Measurements from ENCODE around the gene THBD.
"Not testable (repeated sequence)": the region's sequence is repeated elsewhere in the genome, so short reads cannot be mapped to it uniquely, and the experiment has no call there.

Gene THBD

DNA sequence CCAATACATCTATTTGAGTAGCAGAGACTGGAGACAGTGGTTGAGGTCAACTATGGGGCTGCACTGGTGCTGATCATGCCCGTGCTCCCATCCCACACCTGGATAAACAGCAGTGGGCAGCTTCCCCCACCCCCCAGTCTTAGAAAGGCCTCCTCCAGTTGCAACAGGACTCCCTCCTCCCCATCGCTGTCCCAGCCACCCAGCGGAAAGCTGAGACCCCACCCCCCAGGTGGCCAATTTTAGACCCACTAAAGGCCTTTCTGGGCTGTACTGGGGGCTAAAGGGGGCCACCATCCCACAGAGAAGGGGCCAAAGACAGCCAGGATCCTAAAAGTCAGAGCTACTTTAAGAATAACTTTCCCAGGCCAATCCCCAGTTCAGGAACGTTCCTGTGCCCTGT lies 15.6 kb downstream of the THBD start:
- no peak for DNase-seq

DNA sequence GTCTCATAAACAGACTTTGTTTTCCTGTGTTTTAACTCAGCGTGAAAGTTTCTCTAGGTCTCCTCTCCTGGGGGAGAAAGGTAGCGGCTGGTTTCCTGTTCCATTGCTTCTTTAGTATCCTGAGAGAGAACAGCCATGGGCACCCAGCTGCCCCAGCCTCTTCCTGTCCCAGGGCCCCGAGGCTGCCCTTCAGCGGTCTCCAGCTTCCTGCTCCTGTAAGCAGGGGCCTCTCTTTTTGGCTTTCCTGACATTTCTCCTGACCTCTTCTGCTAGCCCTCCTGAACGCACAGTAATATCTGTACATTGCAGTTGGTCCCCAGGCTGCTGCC lies 16.8 kb downstream of the THBD start:
- no peak for DNase-seq

GRCh38 chr20:23032056-23032749 lies 17.3 kb downstream of the THBD start:
- DNase-seq: no peak

- no peak for DNase-seq
Observed at GRCh38 chr20:23031346-23031745, 18.1 kb downstream of the THBD start.

GRCh38 chr20:23029324-23029723 lies 20.1 kb downstream of the THBD start:
- DNase-seq: no peak

GRCh38 chr20:23028392-23028791 lies 21.1 kb downstream of the THBD start:
- DNase-seq: no peak

- DNase-seq: no peak
Observed at GRCh38 chr20:23027721-23028120, 21.8 kb downstream of the THBD start.

DNA sequence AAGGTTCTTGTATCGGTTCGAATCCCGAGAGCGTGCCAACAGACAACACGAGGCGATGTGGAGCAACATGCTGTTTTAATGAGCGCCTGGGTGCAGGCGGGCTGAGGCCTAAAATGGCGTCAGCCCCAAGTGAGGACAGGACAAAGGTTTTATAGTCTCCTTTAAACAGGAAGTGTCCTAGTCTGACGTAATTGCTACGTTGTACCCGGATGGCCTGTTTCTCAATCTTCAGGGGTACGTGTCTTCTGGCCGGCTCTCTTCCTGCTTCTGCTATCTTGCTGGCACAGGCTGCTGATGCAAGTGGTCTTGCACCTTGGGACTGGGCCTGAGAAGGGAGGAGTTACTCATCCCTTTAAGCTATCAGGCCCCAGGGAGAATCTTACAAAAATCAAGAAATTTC lies 24.0 kb downstream of the THBD start:
- DNase-seq: not testable (repeated sequence)

- no peak for DNase-seq
Observed at GRCh38 chr20:23024701-23025100, 24.8 kb downstream of the THBD start.

GRCh38 chr20:23023621-23024177 lies 25.8 kb downstream of the THBD start:
- no peak for DNase-seq

GRCh38 chr20:23022849-23023248 lies 26.6 kb downstream of the THBD start:
- no peak for DNase-seq

- DNase-seq: no peak
Observed at GRCh38 chr20:23021951-23022350, 27.5 kb downstream of the THBD start.

DNA sequence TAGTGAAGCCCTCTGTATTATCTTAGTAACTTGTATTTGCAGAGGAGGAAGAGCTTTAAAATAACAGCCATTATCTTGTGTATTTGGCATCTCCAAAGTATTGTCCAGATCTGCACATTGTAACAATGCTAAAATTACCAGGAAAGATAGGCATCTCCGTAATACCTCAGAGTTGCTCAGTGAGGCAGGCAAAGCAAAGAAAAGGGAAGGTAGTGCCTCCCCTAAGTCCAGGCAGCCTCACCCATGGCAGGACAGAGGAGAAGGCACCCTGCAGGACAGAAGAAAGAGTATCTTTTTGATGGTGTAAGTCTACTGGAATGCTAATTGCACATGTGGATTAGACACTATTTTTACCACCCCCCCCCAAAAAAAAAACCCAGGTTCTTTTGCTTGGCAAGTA lies 27.9 kb downstream of the THBD start:
- DNase-seq: no peak

- no peak for DNase-seq
Observed at GRCh38 chr20:23020230-23021018, 29.0 kb downstream of the THBD start.

DNA sequence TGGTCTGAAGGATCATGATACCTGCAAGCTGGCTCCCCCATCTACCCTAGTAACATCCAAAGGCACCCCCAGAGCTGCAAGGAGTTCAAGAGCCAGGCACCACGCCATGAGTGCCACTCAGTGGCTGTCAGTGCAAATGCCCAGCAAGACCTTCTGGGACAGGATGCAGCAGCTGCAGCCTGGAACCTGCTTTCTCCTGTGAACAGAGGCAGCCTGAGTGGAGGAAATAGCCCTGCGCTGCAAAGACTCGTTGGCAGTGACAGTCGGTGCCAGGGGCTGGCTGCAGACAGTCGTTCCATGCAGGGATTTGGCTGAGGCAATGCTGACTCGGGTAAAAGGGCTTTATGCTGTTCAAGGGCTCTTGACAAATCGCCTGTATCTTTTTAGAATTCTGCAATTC lies 30.1 kb downstream of the THBD start:
- DNase-seq: no peak

DNA sequence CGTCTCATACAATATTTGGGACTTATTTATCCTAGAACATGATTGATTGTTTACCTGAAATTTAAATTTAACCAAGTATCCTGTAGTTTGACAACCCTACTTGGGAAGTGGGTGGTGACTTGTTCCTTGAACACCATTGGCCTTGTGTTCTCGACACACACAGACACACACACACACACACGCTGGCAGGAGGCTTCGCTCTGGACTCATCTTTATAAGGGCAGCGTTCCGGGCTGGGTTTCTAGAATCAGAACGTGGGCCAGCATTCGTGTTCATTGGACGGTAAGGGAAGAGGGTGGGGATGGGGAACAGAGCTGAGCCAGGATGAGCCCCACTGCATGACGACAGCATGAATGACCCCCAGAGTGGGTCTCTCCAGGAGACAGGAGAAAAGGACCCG lies 30.5 kb downstream of the THBD start:
- no peak for DNase-seq

- DNase-seq: no peak
Observed at GRCh38 chr20:23018432-23018831, 31.0 kb downstream of the THBD start.

DNA sequence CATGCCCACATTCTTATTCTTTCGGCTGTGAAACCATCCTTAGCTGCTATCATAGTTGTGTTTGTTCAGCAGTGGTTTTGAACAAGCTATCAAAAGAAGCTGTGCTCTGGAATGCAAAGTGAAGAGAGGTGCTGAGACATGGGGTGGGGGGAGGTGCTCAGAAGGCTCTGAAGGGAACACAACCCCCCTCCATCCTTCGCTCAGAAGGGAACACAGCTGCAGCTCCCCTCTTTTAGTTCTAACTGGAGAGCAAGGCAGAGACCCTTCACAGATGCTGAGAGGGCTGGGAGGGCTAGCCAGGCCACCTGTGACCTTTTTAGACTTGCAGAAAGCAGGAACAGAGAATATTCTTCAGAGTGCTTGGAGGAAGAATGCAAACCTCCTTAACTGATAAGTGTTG lies 32.0 kb downstream of the THBD start:
- no peak for DNase-seq

- no peak for DNase-seq
Observed at GRCh38 chr20:23013429-23013828, 36.0 kb downstream of the THBD start.

GRCh38 chr20:23011008-23011721 lies 38.3 kb downstream of the THBD start:
- no peak for DNase-seq

GRCh38 chr20:23010096-23010495 lies 39.4 kb downstream of the THBD start:
- DNase-seq: no peak

DNA sequence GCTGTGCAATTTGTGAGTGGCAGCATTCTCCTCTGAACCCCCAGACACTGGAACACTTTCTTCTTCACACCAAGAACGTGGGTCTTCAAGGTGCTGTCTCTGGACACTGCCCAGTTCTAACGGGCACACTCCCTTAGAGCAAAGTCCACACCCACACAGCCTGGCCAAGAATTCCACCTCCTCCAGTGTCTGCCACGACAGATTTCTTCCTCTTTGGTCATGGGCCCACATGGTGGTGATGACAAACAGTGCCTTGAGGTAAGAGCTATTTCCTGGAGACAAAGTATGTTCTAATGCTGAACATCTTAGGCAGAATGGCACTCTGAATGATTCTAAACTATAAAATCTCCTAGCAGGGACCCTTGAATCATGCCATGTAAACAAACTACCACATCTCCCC lies 39.8 kb downstream of the THBD start:
- no peak for DNase-seq

DNA sequence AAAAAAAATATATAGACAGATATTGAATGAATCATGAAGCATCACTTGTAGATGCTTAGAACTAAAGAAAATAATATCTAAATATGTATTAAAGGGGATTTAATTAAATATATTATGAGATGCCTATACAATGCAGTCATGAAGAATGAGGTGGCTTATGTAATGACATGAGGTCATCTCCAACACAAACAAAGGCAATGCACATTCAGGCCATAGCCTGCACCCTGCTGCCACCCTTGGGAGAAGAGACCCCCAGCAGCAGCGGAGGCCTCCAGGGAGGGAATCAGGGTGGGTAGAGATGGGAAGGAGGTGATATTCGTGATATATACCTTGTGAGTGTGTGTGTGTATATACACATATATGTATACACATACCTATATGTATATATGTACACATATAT lies 40.8 kb downstream of the THBD start:
- no peak for DNase-seq

Data from activated effector memory CD4-positive, alpha-beta T cell treated with Interleukin-2 at 50 U/mL for 16 hours (primary cell).